Measurements from ENCODE around the gene USP22. TPM values are rescaled to one million over a fixed set of nuclear protein-coding genes. Genes with fewer than 3 reads are reported as not detected.
A peak's percentile ranks its signal among the peaks of the same experiment; 100 is the strongest.

USP22 gene
- total and polyA plus RNA-seq, 2 of the 13 experiments (the other 11 are each of a cell fraction or from before 2014, with no cell fraction given): 98.0 to 130 TPM

DNA sequence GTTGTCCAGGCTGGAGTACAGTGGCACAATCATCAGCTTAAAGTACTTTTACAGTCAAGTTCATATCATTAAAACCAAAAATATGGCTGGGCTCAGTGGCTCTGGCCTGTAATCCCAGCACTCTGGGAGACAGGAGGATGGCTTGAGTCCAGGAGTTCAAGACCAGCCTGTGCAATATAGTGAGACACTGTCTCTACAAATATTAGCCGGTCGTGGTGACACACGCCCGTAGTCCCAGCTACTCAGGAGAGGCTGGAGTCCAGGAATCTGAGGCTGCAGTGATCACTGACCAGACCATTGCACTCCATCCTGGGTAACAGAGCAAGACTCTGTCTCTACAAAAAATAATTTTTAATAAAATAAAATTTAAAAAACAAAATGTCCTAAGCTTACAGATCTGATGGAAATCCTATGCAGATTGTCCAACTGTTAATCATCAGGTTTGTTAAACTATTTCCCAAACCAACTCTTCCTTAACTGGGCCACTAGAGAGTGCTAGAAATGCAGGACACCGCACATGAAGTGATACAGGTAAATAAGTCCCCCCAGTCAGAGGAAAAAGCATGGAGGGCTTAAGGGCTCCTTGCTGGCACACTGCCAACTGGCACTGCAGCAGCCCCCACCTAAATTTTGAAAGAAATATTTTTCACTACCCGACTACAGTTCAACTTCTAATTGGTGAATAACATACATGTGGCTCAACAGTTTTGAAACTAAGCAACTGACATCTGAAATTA lies 2.8 kb downstream of the USP22 start:
- Histone ChIP-seq H3K36me3 (replicated peaks in 1 of 2; ENCODE audit: control insufficient read depth in 1 of 2, insufficient read depth in 2 of 2, low read length in 2 of 2) (peaks cover 0 to 20% of the 10 kb centered on the region in 2 experiments; a peak in 2 of 5 replicates), H3K4me2 (ENCODE audit: low read depth, low read length) (peak overlapping the region; percentile 79), H2AFZ (ENCODE audit: low read length) (no peak overlapping the region), H3K9ac (ENCODE audit: insufficient read depth, low read depth, low read length) (no peak overlapping the region), H3K27me3 (ENCODE audit: control insufficient read depth in 1 of 2, insufficient read depth in 2 of 2, low read length in 2 of 2) (no peaks in the 10 kb centered on the region; a peak in 1 of 5 replicates), H3K4me3 (replicated peaks in 1 of 3; ENCODE audit: insufficient read depth in 1 of 3, low read depth in 2 of 3, low read length in 3 of 3) (peak overlapping the region; percentile 82 to 100 (median 95); a peak in 4 of 6 replicates), H3K9me3 (ENCODE audit: low read length) (no peaks in the 10 kb centered on the region), H3K27ac (ENCODE audit: extremely low read length, insufficient read depth, low read length) (no peak overlapping the region), H3K4me1 (ENCODE audit: insufficient read depth, low read length) (peaks cover 64% of the 10 kb centered on the region), H3K79me2 (ENCODE audit: insufficient read depth, low read length) (peaks cover 69% of the 10 kb centered on the region), H4K20me1 (ENCODE audit: insufficient read depth, low read length) (peaks cover 69% of the 10 kb centered on the region)
- TSS peak; percentile 46 for BruUV-seq (replicated peaks)
- FAIRE-seq (peak; percentile 71), DNase-seq (ENCODE audit: low spot score) (peak; percentile 70), ATAC-seq (no peak)
- intact Hi-C loops (cut with micrococcal nuclease; ENCODE audit: unreplicated experiment): loop anchor here (1.0 to 10.0 kb wide), 2 partner anchors 59 to 245 kb away; partner anchors contain the start of gene MAP2K3
- WGBS (ENCODE audit: low lambda C conversion rate): 23% methylated on average over 6 of the region's 6 CpGs
- ChIA-PET CTCF (ENCODE audit: low intra/inter-chr PET ratio, low total read pairs) (no interaction called here), POLR2A (no interaction called here)
- in situ Hi-C loops (cut with HindIII; ENCODE audit: extremely low pct_ligation_motif_present, low pct_unique_long_range_greater_than_20kb): no loop called here
- TF ChIP-seq NFE2L2 (IDR thresholded peaks at IDR 0.05; ENCODE audit: low read length) (no peak), FOXJ3 (CRISPR knock-in tag; IDR thresholded peaks at IDR 0.05; ENCODE audit: borderline replicate concordance) (no peak), KDM5B (CRISPR knock-in tag; IDR thresholded peaks at IDR 0.05; ENCODE audit: borderline replicate concordance) (no peak), RAD21 (CRISPR knock-in tag; IDR thresholded peaks at IDR 0.05) (peak; percentile 47; the same call in 1 of the 2 replicates), MAFG (CRISPR knock-in tag; IDR thresholded peaks at IDR 0.05) (no peak), ZNF883 (CRISPR knock-in tag; IDR thresholded peaks at IDR 0.05; ENCODE audit: not compliant biosample characterization) (no peak), SMC3 (IDR thresholded peaks at IDR 0.05; ENCODE audit: low read length) (peak; percentile 8; the same call in 1 of the 2 replicates), ZNF549 (CRISPR knock-in tag; IDR thresholded peaks at IDR 0.05) (no peak), POLR2A (IDR thresholded peaks at IDR 0.05; ENCODE audit: insufficient read depth in 1 of 2, low read depth in 2 of 2, low read length in 2 of 2) (peak in 1 of 2 experiments; percentile 19; a peak in 1 of 4 replicates), STAG1 (CRISPR knock-in tag; IDR thresholded peaks at IDR 0.05) (peak; percentile 39), FOXA1 (IDR thresholded peaks at IDR 0.05) (no peak), FOXA1 (CRISPR knock-in tag; IDR thresholded peaks at IDR 0.05) (peak; percentile 62)
- TF ChIP-seq, protein P1, sequence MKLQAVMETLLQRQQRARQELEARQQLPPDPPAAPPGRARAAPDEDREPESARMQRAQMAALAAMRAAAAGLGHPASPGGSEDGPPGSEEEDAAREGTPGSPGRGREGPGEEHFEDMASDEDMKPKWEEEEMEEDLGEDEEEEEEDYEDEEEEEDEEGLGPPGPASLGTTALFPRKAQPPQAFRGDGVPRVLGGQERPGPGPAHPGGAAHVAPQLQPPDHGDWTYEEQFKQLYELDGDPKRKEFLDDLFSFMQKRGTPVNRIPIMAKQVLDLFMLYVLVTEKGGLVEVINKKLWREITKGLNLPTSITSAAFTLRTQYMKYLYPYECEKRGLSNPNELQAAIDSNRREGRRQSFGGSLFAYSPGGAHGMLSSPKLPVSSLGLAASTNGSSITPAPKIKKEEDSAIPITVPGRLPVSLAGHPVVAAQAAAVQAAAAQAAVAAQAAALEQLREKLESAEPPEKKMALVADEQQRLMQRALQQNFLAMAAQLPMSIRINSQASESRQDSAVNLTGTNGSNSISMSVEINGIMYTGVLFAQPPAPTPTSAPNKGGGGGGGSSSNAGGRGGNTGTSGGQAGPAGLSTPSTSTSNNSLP (IDR thresholded peaks at IDR 0.05; ENCODE audit: low read depth, low read length): 0 out of 2 replicates have a peak, but pooled peaks have one; percentile 17
- TF ChIP-seq, protein P2, sequence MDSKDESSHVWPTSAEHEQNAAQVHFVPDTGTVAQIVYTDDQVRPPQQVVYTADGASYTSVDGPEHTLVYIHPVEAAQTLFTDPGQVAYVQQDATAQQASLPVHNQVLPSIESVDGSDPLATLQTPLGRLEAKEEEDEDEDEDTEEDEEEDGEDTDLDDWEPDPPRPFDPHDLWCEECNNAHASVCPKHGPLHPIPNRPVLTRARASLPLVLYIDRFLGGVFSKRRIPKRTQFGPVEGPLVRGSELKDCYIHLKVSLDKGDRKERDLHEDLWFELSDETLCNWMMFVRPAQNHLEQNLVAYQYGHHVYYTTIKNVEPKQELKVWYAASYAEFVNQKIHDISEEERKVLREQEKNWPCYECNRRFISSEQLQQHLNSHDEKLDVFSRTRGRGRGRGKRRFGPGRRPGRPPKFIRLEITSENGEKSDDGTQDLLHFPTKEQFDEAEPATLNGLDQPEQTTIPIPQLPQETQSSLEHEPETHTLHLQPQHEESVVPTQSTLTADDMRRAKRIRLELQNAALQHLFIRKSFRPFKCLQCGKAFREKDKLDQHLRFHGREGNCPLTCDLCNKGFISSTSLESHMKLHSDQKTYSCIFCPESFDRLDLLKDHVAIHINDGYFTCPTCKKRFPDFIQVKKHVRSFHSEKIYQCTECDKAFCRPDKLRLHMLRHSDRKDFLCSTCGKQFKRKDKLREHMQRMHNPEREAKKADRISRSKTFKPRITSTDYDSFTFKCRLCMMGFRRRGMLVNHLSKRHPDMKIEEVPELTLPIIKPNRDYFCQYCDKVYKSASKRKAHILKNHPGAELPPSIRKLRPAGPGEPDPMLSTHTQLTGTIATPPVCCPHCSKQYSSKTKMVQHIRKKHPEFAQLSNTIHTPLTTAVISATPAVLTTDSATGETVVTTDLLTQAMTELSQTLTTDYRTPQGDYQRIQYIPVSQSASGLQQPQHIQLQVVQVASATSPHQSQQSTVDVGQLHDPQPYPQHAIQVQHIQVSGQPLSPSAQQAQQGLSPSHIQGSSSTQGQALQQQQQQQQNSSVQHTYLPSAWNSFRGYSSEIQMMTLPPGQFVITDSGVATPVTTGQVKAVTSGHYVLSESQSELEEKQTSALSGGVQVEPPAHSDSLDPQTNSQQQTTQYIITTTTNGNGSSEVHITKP (CRISPR knock-in tag; IDR thresholded peaks at IDR 0.05; ENCODE audit: low read depth): no peak
- TF ChIP-seq, protein P3, sequence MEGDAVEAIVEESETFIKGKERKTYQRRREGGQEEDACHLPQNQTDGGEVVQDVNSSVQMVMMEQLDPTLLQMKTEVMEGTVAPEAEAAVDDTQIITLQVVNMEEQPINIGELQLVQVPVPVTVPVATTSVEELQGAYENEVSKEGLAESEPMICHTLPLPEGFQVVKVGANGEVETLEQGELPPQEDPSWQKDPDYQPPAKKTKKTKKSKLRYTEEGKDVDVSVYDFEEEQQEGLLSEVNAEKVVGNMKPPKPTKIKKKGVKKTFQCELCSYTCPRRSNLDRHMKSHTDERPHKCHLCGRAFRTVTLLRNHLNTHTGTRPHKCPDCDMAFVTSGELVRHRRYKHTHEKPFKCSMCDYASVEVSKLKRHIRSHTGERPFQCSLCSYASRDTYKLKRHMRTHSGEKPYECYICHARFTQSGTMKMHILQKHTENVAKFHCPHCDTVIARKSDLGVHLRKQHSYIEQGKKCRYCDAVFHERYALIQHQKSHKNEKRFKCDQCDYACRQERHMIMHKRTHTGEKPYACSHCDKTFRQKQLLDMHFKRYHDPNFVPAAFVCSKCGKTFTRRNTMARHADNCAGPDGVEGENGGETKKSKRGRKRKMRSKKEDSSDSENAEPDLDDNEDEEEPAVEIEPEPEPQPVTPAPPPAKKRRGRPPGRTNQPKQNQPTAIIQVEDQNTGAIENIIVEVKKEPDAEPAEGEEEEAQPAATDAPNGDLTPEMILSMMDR (CRISPR knock-in tag; IDR thresholded peaks at IDR 0.05): peak; percentile 58
- TF ChIP-seq, protein P4, sequence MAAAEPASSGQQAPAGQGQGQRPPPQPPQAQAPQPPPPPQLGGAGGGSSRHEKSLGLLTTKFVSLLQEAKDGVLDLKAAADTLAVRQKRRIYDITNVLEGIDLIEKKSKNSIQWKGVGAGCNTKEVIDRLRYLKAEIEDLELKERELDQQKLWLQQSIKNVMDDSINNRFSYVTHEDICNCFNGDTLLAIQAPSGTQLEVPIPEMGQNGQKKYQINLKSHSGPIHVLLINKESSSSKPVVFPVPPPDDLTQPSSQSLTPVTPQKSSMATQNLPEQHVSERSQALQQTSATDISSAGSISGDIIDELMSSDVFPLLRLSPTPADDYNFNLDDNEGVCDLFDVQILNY (CRISPR knock-in tag; conservative IDR thresholded peaks at IDR 0.05): no peak
